Natural killer cell (primary cell): Measurements from ENCODE around the gene MED27. TPM values are rescaled to one million over a fixed set of nuclear protein-coding genes. Genes with fewer than 3 reads are reported as not detected.

Source experiments
- ATAC-seq, 3 donors: fragments of 150-1000 bp in 2 of 3; fragments of 200-7000 bp in 1 of 3; cut with Tn5 transposase; 1 replicate in 1 of 3; 2 replicates in 2 of 3; pipeline ENCODE4 v1.10.0; 2021; ENCODE audit warnings: mild to moderate bottlenecking in 2 of 3, moderate library complexity in 2 of 3
- DNase-seq, 2 donors: peaks; one replicate each; pipeline versions ENCODE4 v3.0.0 to v3.0.0-alpha.2; 2013 to 2021; ENCODE audit warnings: mixed read lengths in 1 of 2
- H3K27ac ChIP-seq: one replicate; pipeline ENCODE4 v1.5.1; 2013; ENCODE audit warnings: mild to moderate bottlenecking, low read length
- H3K27me3 ChIP-seq: one replicate; pipeline ENCODE4 v1.6.1; 2013; ENCODE audit warnings: low read length; ENCODE audit not compliant: control insufficient read depth, insufficient read depth
- H3K36me3 ChIP-seq: one replicate; pipeline ENCODE4 v1.6.1; 2013; ENCODE audit warnings: low read length; ENCODE audit not compliant: control insufficient read depth, insufficient read depth
- H3K4me1 ChIP-seq: one replicate; pipeline ENCODE4 v1.6.1; 2013; ENCODE audit warnings: low read length; ENCODE audit not compliant: control insufficient read depth, insufficient read depth
- H3K4me3 ChIP-seq: one replicate; pipeline ENCODE4 v1.5.1; 2013; ENCODE audit warnings: low read length
- H3K9me3 ChIP-seq: one replicate; pipeline ENCODE4 v1.6.1; 2013; ENCODE audit warnings: low read length; ENCODE audit not compliant: control insufficient read depth, insufficient read depth
- H3K27ac Mint-ChIP-seq, 2 donors: one replicate each; pipeline ENCODE4 v1.8.0; 2022; ENCODE audit warnings: mild to moderate bottlenecking in 2 of 2, mixed read lengths in 2 of 2, moderate library complexity in 1 of 2
- H3K27me3 Mint-ChIP-seq, 2 donors: one replicate each; pipeline ENCODE4 v1.8.0; 2022; ENCODE audit warnings: low read depth in 2 of 2, mixed read lengths in 2 of 2
- H3K36me3 Mint-ChIP-seq: one replicate; pipeline ENCODE4 v1.8.0; 2022; ENCODE audit warnings: mixed read lengths
- H3K4me1 Mint-ChIP-seq, 2 donors: one replicate each; pipeline ENCODE4 v1.8.0; 2022; ENCODE audit warnings: mixed read lengths in 2 of 2
- H3K4me3 Mint-ChIP-seq: one replicate; pipeline ENCODE4 v1.8.0; 2022; ENCODE audit warnings: mild to moderate bottlenecking, moderate library complexity, mixed read lengths
- H3K9me3 Mint-ChIP-seq, 2 donors: one replicate each; pipeline ENCODE4 v1.8.0; 2022; ENCODE audit warnings: mixed read lengths in 2 of 2
- WGBS: methylation state at CpG from one replicate; pipeline ENCODE4 v1.1.7; 2013; ENCODE audit warnings: missing lambda C conversion rate; ENCODE audit not compliant: insufficient coverage; 5-methylcytosine and 5-hydroxymethylcytosine counted together
- intact Hi-C: fragments of 100-400 bp; cut with micrococcal nuclease; formaldehyde crosslinking; loops from one replicate; pipeline ENCODE4 v1.14.2; 2022
- total RNA-seq, 4 donors: library from RNA; stranded (reverse); fragments of 120-200 nt in 1 of 4; gene quantifications; one replicate each; pipeline versions ENCODE4 v1.2.3 to v1.2.4, GENCODE V29; 2013 to 2022
- TF ChIP-seq, protein P1 (sequence below): fragments of 200-600 bp; IDR thresholded peaks from one replicate; pipeline ENCODE4 v1.8.0; 2022; ENCODE audit warnings: antibody characterized with exemption

Gene MED27
- total RNA-seq, 3 donors from 2014 or later (not counting 1 experiment from before 2014, with no cell fraction given): 24.4 to 27.3 (median 26.9) TPM

DNA sequence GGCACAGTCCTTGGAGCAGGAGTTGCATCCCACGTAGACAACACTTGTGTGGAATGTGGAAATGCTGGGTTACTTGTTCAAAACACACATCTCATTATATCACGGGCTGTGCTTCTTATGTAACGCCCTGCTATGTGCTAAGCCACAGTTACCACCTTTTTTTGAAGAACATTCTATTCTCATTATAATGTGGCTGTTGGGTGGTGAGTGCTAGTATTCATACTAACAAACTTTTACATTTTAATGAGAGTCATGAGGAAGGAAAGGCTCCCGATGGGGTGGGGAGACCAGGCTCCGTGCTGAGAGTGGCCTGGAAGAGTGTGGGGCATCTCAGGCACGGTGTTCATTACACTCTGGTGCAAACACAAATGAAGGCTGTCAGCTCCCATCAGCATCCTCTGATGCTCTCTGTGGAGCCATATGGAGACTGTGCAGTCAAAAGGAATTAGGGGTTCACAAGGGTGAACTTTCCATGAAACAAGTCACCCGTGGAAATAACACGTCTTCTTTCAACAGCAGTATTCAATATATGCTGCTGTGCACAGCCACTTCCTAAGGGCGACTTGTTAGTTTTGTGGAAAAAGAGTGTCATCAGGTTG, 186.7 kb downstream of the MED27 start:
- no peak for DNase-seq
- no peaks in the 10 kb centered on the region for H3K9me3 Mint-ChIP-seq
- no peak overlapping the region for H3K27ac ChIP-seq
- TF ChIP-seq, protein P1, sequence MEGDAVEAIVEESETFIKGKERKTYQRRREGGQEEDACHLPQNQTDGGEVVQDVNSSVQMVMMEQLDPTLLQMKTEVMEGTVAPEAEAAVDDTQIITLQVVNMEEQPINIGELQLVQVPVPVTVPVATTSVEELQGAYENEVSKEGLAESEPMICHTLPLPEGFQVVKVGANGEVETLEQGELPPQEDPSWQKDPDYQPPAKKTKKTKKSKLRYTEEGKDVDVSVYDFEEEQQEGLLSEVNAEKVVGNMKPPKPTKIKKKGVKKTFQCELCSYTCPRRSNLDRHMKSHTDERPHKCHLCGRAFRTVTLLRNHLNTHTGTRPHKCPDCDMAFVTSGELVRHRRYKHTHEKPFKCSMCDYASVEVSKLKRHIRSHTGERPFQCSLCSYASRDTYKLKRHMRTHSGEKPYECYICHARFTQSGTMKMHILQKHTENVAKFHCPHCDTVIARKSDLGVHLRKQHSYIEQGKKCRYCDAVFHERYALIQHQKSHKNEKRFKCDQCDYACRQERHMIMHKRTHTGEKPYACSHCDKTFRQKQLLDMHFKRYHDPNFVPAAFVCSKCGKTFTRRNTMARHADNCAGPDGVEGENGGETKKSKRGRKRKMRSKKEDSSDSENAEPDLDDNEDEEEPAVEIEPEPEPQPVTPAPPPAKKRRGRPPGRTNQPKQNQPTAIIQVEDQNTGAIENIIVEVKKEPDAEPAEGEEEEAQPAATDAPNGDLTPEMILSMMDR: no peak
- WGBS: 72% methylated on average over 7 of the region's 9 CpGs
- H3K4me3 ChIP-seq: no peak overlapping the region
- intact Hi-C loops: no loop called here
- no peaks in the 10 kb centered on the region for H3K36me3 ChIP-seq
- H3K4me1 ChIP-seq: no peaks in the 10 kb centered on the region
- H3K36me3 Mint-ChIP-seq: peaks cover 8% of the 10 kb centered on the region
- H3K27ac Mint-ChIP-seq: no peak overlapping the region
- H3K4me1 Mint-ChIP-seq: peaks cover 12 to 20% of the 10 kb centered on the region in 2 donors
- peak; percentile 31 to 65 (median 35) for ATAC-seq
- H3K4me3 Mint-ChIP-seq: no peak overlapping the region
- no peaks in the 10 kb centered on the region for H3K9me3 ChIP-seq
- H3K27me3 ChIP-seq: no peaks in the 10 kb centered on the region
- H3K27me3 Mint-ChIP-seq: no peaks in the 10 kb centered on the region

DNA sequence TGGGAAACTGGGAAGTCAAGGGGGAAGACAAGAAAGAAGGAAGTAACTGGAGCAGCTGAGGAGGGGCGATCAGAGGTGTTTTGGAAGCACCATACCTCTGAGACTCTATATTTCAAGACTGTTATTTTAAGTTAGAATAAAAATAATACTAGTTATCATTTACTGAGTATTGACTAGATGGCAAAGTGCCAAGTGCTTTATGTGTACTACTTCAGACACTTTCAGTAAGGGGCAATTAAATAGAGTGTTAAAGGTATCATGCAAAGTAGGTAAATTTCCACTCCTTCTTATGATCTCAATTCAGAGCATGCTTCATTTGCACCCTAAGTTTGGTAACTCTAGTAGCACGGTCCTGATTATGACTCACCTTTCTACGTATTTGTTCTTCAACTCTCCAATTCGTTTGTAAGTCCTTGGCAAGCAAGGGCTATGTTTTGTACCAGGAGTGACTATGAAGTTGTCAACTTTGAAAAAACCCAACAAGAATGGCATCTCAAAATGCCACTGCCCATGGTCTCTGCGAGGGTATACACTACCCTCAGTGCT, 187.4 kb downstream of the MED27 start:
- DNase-seq (no peak), ATAC-seq (no peak)
- Histone ChIP-seq H3K36me3 (no peaks in the 10 kb centered on the region), H3K4me3 (no peak overlapping the region), H3K4me1 (no peaks in the 10 kb centered on the region), H3K9me3 (no peaks in the 10 kb centered on the region), H3K27me3 (no peaks in the 10 kb centered on the region), H3K27ac (no peak overlapping the region)
- intact Hi-C loops: no loop called here
- no peak overlapping the region for H3K4me3 Mint-ChIP-seq
- no peaks in the 10 kb centered on the region for H3K27me3 Mint-ChIP-seq
- H3K27ac Mint-ChIP-seq: no peak overlapping the region
- H3K36me3 Mint-ChIP-seq: peaks cover 8% of the 10 kb centered on the region
- 88% methylated on average over 5 of the region's 5 CpGs for WGBS
- TF ChIP-seq, protein P1: no peak
- peaks cover 12 to 20% of the 10 kb centered on the region in 2 donors for H3K4me1 Mint-ChIP-seq
- no peaks in the 10 kb centered on the region for H3K9me3 Mint-ChIP-seq

DNA sequence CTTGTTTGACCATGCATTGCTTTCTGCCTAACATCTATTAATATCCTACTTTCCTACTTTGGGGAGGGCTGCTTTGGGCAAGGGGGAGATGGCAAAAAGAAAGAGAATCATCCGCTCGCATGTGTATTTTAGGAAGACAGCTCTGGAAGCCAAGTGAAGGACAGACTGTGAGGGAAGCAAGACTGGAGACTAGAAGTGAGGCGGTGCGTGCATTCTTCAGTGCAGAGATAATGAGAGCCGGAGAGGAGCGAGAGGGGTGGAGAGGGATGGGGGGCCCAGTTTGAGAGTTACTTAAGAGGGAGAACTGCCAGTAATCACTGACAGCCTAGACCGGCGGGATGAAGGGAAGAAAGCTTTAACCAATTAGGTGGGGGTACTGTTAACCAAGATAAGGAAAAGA, 188.1 kb downstream of the MED27 start:
- H3K27me3 ChIP-seq: no peaks in the 10 kb centered on the region
- H3K4me3 Mint-ChIP-seq: no peak overlapping the region
- TF ChIP-seq, protein P1: no peak
- no peaks in the 10 kb centered on the region for H3K27me3 Mint-ChIP-seq
- WGBS: 98% methylated on average over 8 of the region's 8 CpGs
- H3K27ac Mint-ChIP-seq: no peak overlapping the region
- H3K4me3 ChIP-seq: no peak overlapping the region
- no peaks in the 10 kb centered on the region for H3K9me3 Mint-ChIP-seq
- DNase-seq (no peak), ATAC-seq (no peak)
- no peaks in the 10 kb centered on the region for H3K9me3 ChIP-seq
- H3K4me1 Mint-ChIP-seq: peaks cover 12 to 20% of the 10 kb centered on the region in 2 donors
- no peaks in the 10 kb centered on the region for H3K4me1 ChIP-seq
- intact Hi-C loops: no loop called here
- no peaks in the 10 kb centered on the region for H3K36me3 ChIP-seq
- H3K27ac ChIP-seq: no peak overlapping the region
- peaks cover 8% of the 10 kb centered on the region for H3K36me3 Mint-ChIP-seq
